Transverse colon (tissue), 4 donors: Measurements from ENCODE around the gene MTMR3.

Experiments used
- POLR2AphosphoS5 ChIP-seq, 3 donors: sonication (generic); formaldehyde crosslinking; IDR thresholded peaks; one replicate each; pipeline ENCODE4 v1.6.1; 2016; ENCODE audit warnings: antibody characterized with exemption in 3 of 3
- TF ChIP-seq, protein P1 (sequence below), 5 experiments: fragments of 200-600 bp in 3 of 5; fragments of 450-650 bp in 2 of 5; sonication (generic) in 3 of 5; IDR thresholded peaks; 1 replicate in 2 of 5; 2 replicates in 3 of 5; pipeline ENCODE4 v1.5.1; 2016 to 2017; ENCODE audit warnings: antibody characterized with exemption in 5 of 5, inconsistent platforms in 3 of 5, mild to moderate bottlenecking in 2 of 5, moderate library complexity in 1 of 5

- TF ChIP-seq, protein P1, sequence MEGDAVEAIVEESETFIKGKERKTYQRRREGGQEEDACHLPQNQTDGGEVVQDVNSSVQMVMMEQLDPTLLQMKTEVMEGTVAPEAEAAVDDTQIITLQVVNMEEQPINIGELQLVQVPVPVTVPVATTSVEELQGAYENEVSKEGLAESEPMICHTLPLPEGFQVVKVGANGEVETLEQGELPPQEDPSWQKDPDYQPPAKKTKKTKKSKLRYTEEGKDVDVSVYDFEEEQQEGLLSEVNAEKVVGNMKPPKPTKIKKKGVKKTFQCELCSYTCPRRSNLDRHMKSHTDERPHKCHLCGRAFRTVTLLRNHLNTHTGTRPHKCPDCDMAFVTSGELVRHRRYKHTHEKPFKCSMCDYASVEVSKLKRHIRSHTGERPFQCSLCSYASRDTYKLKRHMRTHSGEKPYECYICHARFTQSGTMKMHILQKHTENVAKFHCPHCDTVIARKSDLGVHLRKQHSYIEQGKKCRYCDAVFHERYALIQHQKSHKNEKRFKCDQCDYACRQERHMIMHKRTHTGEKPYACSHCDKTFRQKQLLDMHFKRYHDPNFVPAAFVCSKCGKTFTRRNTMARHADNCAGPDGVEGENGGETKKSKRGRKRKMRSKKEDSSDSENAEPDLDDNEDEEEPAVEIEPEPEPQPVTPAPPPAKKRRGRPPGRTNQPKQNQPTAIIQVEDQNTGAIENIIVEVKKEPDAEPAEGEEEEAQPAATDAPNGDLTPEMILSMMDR (IDR thresholded peaks at IDR 0.05), result no peak
- no peak for TF ChIP-seq POLR2AphosphoS5 (IDR thresholded peaks at IDR 0.05)
Observed at GRCh38 chr22:29988719-29989118, 105.7 kb downstream of the MTMR3 start.
